Measurements from ENCODE around the gene SAMD9L. TPM values are rescaled to one million over a fixed set of nuclear protein-coding genes. Genes with fewer than 3 reads are reported as not detected.

SAMD9L gene
- 17.3 and 21.0 TPM in 2 replicates for total RNA-seq

DNA sequence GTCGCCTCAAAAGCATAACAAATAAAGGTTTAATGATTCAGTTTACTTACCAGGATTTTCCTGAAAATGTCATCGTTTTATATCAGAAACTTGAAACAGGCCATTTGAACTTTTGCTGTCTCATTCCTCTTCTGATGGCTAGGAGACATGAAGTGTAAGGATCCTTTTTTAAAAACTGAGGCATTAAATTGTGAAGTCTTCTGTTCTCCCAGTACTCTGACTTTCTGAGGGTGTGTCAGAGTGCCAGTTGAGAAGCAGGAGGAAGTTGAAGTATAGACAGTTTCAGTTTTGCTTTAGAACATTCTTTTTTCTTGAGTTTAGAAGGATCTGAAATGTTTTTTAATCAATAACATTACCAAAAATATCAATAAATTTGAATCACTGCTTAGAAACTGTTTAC is at the start of gene SAMD9L:
TSS of gene SAMD9L (minus strand) at position 242 of the 400 bp plus-strand sequence. CDS start 12,414 bp downstream, outside the sequence.

DNA sequence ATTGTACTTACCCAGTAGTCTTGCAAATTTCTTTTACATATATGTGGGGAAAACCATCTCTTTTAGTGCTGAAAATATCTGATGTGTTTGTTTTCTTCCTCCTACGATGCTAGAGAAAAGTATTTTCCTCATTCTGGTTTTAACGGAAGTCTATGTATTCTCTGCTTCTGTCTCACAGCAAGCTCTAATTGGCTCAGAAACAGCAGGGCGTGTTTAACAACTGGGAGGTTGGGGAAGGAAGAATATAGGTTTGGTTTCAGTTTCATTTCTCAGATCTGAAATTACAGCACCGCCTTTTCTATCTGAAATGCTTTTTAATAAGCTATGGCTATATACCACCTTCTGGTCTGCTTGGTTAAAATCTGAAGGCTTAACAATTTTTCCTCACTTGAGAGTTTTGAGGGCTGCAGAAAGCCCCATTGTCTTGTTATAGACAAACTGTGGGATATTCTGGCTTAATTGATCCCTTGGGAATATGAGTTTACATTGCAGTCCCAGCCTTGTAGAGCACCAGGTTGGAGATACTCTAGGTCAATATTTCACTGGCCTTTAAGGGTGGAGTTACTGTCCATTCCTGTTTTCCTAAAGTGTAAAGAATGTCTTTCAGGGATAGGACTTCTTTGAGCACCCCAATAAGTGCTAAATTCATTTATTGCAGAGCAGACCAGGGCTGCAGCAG is 30.2 kb downstream of the SAMD9L start, which contains the start of gene SAMD9:
TSS of gene SAMD9 (minus strand) at position 128 of the 679 bp plus-strand sequence. CDS start 11,882 bp downstream, outside the sequence.

Other genes starting within 250 kb of the SAMD9L start
- 13.4 and 13.8 TPM in 2 replicates for gene SAMD9, start 30.4 kb downstream of the SAMD9L start, total RNA-seq
- gene HEPACAM2, start 78.1 kb upstream of the SAMD9L start, total RNA-seq: 0.17 TPM in 1 of 2 replicates, not detected in the other
- 33.1 and 42.3 TPM in 2 replicates for gene VPS50, start 84.0 kb upstream of the SAMD9L start, total RNA-seq

Measured in smooth muscle cell of trachea (primary cell).